Smooth muscle cell (in vitro differentiated cells): ENCODE data around the gene AKAP1. TPM values are rescaled to one million over a fixed set of nuclear protein-coding genes. Genes with fewer than 3 reads are reported as not detected.

ENCODE experiments used
- DNase-seq: peaks from one replicate; lab custom pipeline; 2025; ENCODE audit not compliant: unreplicated experiment; lab: John Stamatoyannopoulos, UW
- H2AFZ ChIP-seq: fragments of 200-600 bp; sonication (generic); 2 replicates; pipeline ENCODE4 v1.6.0; 2016; ENCODE audit warnings: antibody characterized with exemption, low read depth, mild to moderate bottlenecking
- H3F3A ChIP-seq: fragments of 200-600 bp; sonication (generic); 2 replicates; pipeline ENCODE4 v1.6.0; 2017; ENCODE audit warnings: antibody characterized with exemption, low read depth
- H3K27ac ChIP-seq: fragments of 200-600 bp; sonication (generic); 2 replicates; pipeline ENCODE4 v1.5.1; 2016; ENCODE audit warnings: low read depth, mild to moderate bottlenecking
- H3K27me3 ChIP-seq: fragments of 200-600 bp; sonication (generic); 2 replicates; pipeline ENCODE4 v1.6.1; 2016; ENCODE audit warnings: low read depth, mild to moderate bottlenecking
- H3K36me3 ChIP-seq: fragments of 200-600 bp; sonication (generic); 2 replicates; pipeline ENCODE4 v1.5.1; 2016; ENCODE audit warnings: low read depth
- H3K4me1 ChIP-seq: fragments of 200-600 bp; sonication (generic); 2 replicates; pipeline ENCODE4 v1.5.1; 2016; ENCODE audit warnings: low read depth
- H3K4me2 ChIP-seq: fragments of 200-600 bp; sonication (generic); 2 replicates; pipeline ENCODE4 v1.6.0; 2016; ENCODE audit warnings: mild to moderate bottlenecking
- H3K4me3 ChIP-seq: fragments of 200-600 bp; sonication (generic); 2 replicates; pipeline ENCODE4 v1.5.1; 2016; ENCODE audit warnings: mild to moderate bottlenecking
- H3K79me2 ChIP-seq: fragments of 200-600 bp; sonication (generic); 2 replicates; pipeline ENCODE4 v1.6.0; 2016; ENCODE audit warnings: low read depth, mild to moderate bottlenecking
- H3K9ac ChIP-seq: fragments of 200-600 bp; sonication (generic); 2 replicates; pipeline ENCODE4 v1.6.0; 2016; ENCODE audit warnings: low read depth
- H3K9me3 ChIP-seq: fragments of 200-600 bp; sonication (generic); replicated peaks from 2 replicates; pipeline ENCODE4 v1.5.1; 2016; ENCODE audit warnings: low read depth
- H4K20me1 ChIP-seq: fragments of 200-600 bp; sonication (generic); 2 replicates; pipeline ENCODE4 v1.6.0; 2016; ENCODE audit warnings: low read depth
- WGBS: methylation state at CpG from one replicate; pipeline ENCODE4 v1.1.7; 2016; ENCODE audit warnings: low lambda C conversion rate; 5-methylcytosine and 5-hydroxymethylcytosine counted together
- polyA plus RNA-seq: library from polyadenylated mRNA; unstranded; fragments of >200 nt; fragmentation: Nextera tagmentation; extraction: Ambion mirVana; gene quantifications from 2 replicates; pipeline ENCODE4 v1.2.1, GENCODE V29; 2016
- total RNA-seq: library from RNA; depleted of rRNA; stranded (reverse); fragments of >200 nt; gene quantifications from 2 replicates; pipeline ENCODE4 v1.2.3, GENCODE V29; 2014
- TF ChIP-seq, protein P1 (sequence below): fragments of 200-600 bp; sonication (generic); IDR thresholded peaks from 2 replicates; pipeline ENCODE4 v1.5.1; 2017; ENCODE audit warnings: borderline replicate concordance, mild to moderate bottlenecking, antibody characterized with exemption; ENCODE audit not compliant: insufficient read depth, poor library complexity, severe bottlenecking

AKAP1 gene
- total and polyA plus RNA-seq, 2 experiments from 2014 or later: 5.8 to 6.2 TPM

- DNase-seq: no peak
- TF ChIP-seq, protein P1, sequence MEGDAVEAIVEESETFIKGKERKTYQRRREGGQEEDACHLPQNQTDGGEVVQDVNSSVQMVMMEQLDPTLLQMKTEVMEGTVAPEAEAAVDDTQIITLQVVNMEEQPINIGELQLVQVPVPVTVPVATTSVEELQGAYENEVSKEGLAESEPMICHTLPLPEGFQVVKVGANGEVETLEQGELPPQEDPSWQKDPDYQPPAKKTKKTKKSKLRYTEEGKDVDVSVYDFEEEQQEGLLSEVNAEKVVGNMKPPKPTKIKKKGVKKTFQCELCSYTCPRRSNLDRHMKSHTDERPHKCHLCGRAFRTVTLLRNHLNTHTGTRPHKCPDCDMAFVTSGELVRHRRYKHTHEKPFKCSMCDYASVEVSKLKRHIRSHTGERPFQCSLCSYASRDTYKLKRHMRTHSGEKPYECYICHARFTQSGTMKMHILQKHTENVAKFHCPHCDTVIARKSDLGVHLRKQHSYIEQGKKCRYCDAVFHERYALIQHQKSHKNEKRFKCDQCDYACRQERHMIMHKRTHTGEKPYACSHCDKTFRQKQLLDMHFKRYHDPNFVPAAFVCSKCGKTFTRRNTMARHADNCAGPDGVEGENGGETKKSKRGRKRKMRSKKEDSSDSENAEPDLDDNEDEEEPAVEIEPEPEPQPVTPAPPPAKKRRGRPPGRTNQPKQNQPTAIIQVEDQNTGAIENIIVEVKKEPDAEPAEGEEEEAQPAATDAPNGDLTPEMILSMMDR: no peak
- Histone ChIP-seq H3K27ac (no peak overlapping the region), H3K79me2 (peaks cover 4% of the 10 kb centered on the region), H3K4me2 (no peak overlapping the region), H3K4me3 (no peak overlapping the region), H2AFZ (no peak overlapping the region), H4K20me1 (peaks cover 31% of the 10 kb centered on the region), H3K9me3 (no peaks in the 10 kb centered on the region), H3K36me3 (no peaks in the 10 kb centered on the region), H3F3A (no peaks in the 10 kb centered on the region), H3K4me1 (peaks cover 5% of the 10 kb centered on the region), H3K27me3 (peaks cover 3% of the 10 kb centered on the region), H3K9ac (no peak overlapping the region)
- WGBS: 73% methylated on average over 4 of the region's 4 CpGs
Measured at GRCh38 chr17:57090560-57091185, 5.6 kb downstream of the AKAP1 start.

GRCh38 chr17:57091186-57091618 is 6.2 kb downstream of the AKAP1 start:
- TF ChIP-seq, protein P1: no peak
- no peaks in the 10 kb centered on the region for H3K9me3 ChIP-seq
- H3K4me2 ChIP-seq: no peak overlapping the region
- no peaks in the 10 kb centered on the region for H3F3A ChIP-seq
- H3K79me2 ChIP-seq: peaks cover 4% of the 10 kb centered on the region
- H3K27ac ChIP-seq: no peak overlapping the region
- H3K4me3 ChIP-seq: no peak overlapping the region
- H3K4me1 ChIP-seq: peaks cover 5% of the 10 kb centered on the region
- H2AFZ ChIP-seq: no peak overlapping the region
- no peak for DNase-seq
- H4K20me1 ChIP-seq: peaks cover 31% of the 10 kb centered on the region
- H3K36me3 ChIP-seq: no peaks in the 10 kb centered on the region
- peaks cover 3% of the 10 kb centered on the region for H3K27me3 ChIP-seq
- WGBS: 90% methylated on average over 5 of the region's 5 CpGs
- no peak overlapping the region for H3K9ac ChIP-seq

DNA sequence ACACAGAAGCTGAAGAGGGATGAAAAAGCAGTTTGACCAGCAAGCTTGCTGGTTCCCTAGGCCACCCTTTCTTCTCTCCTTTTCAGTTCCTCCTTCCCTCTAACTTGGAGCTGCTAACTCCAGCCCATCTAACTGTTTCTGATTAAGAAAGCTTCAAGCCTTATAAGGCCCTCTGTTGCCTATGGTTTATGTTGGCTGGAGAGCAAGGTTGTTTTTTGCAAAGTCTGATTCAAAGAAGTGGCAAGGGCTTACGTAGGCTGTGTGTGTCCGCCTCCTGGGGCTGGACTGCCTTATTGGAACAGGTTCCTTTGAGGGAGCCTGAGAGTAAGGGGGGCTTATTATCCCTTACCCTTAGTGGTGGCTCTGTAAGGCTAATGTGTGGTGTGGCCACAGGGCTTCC is 7.1 kb downstream of the AKAP1 start:
- Histone ChIP-seq H3K9me3 (no peaks in the 10 kb centered on the region), H3K79me2 (peaks cover 4% of the 10 kb centered on the region), H3K4me2 (no peak overlapping the region), H3K27ac (no peak overlapping the region), H3K36me3 (no peaks in the 10 kb centered on the region), H3F3A (no peaks in the 10 kb centered on the region), H3K9ac (no peak overlapping the region), H3K27me3 (peaks cover 3% of the 10 kb centered on the region), H2AFZ (no peak overlapping the region), H3K4me3 (no peak overlapping the region), H4K20me1 (peaks cover 31% of the 10 kb centered on the region), H3K4me1 (peaks cover 5% of the 10 kb centered on the region)
- TF ChIP-seq, protein P1: no peak
- no peak for DNase-seq
- WGBS: 82% methylated on average over 2 of the region's 2 CpGs

GRCh38 chr17:57092779-57093178 is 7.7 kb downstream of the AKAP1 start:
- H3K27me3 ChIP-seq: peaks cover 3% of the 10 kb centered on the region
- no peak overlapping the region for H3K27ac ChIP-seq
- TF ChIP-seq, protein P1: no peak
- no peak for DNase-seq
- peaks cover 31% of the 10 kb centered on the region for H4K20me1 ChIP-seq
- no peak overlapping the region for H2AFZ ChIP-seq
- H3K79me2 ChIP-seq: peaks cover 4% of the 10 kb centered on the region
- no peak overlapping the region for H3K9ac ChIP-seq
- no peaks in the 10 kb centered on the region for H3K9me3 ChIP-seq
- H3K4me2 ChIP-seq: no peak overlapping the region
- peaks cover 5% of the 10 kb centered on the region for H3K4me1 ChIP-seq
- H3F3A ChIP-seq: no peaks in the 10 kb centered on the region
- H3K36me3 ChIP-seq: no peaks in the 10 kb centered on the region
- no peak overlapping the region for H3K4me3 ChIP-seq
- 93% methylated on average over 8 of the region's 8 CpGs for WGBS
